NCI-H526 (cell line): ENCODE measurements around the gene CDH26.
"Not testable (repeated sequence)": the region's sequence is repeated elsewhere in the genome, so short reads cannot be mapped to it uniquely, and the experiment has no call there.

Experiments
- DNase-seq, 2 experiments: peaks; one replicate each; lab custom pipeline; 2025; lab: John Stamatoyannopoulos, UW

CDH26 gene

DNA sequence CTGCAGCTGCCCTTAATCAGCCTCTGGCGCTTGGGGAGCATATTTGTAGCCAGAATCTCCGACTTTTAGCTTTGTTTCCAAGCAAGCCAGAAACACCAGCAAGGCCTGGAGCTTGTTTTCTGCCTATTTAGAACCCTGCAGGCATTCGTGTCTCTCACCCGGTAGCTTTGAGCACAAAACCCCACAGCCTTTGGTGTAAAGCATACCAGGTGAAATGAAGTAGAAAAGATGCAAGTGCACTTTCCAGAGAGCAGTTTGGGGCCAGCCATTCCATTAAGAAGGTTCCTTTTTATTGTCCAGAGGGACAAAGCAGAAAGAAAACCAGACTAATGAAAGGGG is 17.3 kb upstream of the CDH26 start:
- no peak for DNase-seq

DNA sequence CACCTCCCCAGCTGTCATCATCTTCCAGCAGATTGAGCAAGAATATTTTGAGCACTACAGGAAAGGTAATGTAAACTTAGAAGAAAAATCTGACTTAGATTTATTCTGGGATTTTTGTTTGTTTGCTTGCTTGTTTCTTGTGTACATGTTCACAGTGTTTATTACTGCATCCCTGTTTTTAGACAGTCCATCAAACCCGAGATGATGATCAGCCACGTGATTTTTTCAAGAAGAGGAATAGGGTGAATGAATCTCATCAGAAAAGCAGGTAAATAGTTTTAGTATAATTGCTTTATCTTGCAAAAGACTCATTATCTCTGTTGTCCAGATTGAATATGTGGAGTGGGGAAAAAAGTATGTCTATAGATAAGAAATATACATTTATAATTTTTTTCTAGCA is 16.0 kb upstream of the CDH26 start:
- DNase-seq: no peak

DNA sequence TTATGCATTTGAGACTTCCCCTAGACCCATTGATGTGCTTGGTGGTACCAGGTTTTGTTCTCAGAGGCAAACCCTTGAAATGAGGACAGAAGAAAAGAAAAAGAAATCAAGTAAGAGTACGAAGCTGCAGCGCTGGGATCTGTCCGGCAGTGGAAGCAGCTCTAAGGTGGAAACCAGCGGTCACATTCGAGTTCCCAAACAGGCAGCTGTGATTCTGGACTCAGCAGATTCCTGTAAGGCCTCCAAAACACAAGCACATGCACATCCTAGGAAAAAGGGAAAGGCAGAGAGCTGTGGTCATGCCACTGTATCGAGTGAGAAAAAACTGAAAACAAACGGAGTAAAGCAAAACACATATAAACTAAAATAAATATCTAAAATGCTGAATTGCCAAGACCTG is 13.5 kb upstream of the CDH26 start:
- DNase-seq: peak in 1 of 2 experiments; percentile 33

DNA sequence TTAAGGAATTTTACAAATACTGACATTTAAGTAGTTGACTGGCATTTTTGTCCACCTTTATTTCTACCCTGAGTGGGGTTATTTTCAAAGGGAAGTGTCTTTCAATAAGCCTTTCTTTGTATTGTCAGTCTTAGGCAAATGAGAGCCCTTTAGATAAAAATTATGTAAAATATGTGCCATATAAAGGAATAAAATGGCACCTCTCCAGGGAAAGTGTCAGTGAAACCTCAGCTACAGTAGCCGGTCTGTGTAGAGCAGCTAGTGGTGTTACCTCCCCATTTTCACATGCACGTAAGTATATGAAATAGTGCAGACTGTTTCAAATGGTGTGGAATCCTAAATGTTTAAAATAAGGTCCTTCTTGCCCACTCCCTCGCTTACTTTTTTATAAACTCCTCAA is 13.0 kb upstream of the CDH26 start:
- peak; percentile 89 to 92 for DNase-seq

DNA sequence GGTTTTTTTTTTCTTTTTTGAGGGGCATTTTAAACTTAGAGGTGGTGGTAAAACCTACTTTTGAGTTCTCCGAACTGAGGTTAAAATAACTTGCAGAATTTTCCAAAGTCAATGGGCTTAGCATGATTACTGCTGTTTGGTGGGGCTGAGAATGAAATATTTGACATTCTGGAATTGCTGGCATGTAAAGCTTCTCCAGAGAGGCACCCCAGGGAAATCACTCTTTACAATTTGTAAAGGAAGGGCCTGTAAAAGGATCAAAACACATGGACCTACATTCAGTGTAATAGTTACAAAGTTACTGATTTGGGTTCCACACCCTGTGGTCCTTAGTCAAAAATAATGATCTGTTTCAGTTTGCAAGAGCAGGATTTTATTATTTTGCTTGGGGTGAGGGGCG is 12.5 kb upstream of the CDH26 start:
- no peak for DNase-seq

DNA sequence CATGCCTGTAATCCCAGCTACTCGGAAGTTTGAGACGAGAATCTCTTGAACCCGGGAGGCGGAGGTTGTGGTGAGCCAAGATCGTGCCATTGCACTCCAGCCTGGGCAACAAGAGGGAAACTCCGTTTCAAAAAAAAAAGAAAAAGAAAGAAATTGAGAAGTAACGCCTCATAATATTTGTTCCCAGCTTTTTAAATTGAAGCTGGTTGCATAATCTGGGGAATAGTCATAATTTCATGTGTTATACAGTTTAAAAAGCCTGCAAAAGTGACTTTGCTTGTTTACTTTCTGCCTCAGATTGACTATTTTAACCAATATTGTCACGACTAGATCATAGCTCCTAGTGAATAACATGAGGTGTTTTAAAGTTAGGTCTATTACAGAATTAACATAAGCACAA is 10.8 kb upstream of the CDH26 start:
- no peak for DNase-seq

DNA sequence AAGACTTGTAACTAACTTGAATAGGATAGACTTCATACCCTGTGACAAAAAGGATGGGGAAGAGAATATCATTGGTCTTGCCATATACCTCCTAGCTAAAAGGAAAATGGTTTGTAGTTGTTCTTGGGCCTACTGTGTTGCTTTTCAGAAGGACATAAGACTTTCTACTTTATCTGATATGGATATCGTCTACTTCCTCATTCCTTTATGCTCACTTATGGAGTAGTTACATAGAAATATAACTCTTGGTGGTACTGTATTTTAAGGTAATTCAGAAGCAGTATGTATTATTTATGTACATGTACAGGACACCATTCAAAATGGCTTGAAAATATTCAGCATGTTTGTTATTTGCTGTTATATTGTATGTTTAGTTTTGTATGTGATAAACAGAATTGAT is 10.0 kb upstream of the CDH26 start:
- no peak for DNase-seq

DNA sequence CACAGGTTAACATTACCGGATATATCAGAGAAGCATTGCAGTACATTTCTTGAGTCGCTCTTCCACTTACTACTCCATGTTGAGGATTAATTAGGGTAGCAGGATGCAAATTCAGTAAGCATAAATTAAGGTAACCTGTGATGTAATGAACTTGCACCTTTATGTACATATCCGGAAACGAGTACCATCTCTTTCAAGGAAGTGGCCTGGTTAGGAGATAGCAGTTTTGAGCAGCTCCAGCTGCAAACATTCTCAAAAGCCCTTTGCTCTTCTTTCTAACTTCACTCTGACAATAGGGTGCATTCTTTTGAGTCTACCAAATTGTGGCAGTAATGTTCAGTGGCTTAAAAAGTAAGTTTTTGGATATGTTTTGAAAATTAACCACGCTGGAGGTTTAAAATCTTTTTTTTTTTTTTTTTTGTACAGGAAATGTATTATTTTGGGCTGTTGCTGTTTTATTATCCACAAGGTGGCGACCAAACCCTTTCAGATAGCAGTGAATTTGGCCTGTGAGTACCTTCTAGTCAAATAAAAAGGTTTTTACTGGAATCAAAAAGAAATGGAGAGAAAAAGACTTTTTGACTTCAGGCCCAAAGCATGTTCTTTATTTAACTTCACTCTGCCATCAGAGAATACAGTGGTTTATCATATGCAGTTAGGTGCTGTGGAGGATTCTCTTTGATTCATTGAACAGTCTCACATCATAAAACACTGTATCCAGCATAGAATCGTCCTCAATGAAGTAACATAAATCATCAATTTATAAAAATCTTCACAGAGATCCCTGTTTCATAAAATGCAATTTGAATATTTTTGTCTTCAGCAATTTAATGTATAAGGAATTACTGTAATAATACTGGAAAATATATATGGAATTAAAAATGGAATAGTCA is 9.1 kb upstream of the CDH26 start:
- peak; percentile 35 to 61 for DNase-seq

DNA sequence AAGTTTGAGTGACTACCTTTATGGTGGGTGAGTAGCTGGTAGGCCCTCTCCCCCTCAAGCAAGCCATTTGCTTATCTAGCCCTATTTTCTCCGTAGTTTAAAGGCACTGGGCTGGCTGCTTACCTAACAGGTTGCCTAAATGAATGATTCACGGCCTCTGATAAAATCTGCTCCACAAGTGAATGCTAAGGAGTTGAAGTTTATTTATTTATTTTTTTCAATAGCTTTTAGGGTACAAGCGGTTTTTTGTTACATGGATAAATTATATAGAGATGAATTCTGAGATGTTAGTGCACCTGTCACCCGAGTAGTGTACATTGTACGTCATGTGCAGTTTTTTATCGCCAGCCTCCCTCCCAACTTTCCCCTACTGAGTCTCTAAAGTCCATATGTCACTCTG is 8.3 kb upstream of the CDH26 start:
- DNase-seq: no peak

DNA sequence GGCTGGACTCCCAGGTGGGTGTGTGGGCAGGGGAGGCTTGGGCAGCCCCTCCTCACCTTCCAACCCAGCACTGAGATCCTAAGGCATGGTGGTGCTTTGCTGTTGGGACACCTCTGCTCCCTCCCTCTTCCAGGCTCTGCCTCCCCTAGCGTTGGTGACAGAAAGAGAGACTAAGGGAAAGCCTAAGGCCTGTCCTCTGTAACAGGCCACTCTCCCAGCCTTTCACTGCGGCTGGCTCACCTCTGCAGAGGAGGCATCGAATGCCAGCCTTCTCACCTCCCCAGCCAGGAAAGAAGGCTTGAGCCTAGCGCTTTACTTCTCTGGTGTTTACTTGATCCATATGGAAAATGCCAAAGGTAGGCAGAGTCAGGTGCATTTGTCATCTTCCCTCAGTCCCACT is 3.5 kb upstream of the CDH26 start:
- no peak for DNase-seq

DNA sequence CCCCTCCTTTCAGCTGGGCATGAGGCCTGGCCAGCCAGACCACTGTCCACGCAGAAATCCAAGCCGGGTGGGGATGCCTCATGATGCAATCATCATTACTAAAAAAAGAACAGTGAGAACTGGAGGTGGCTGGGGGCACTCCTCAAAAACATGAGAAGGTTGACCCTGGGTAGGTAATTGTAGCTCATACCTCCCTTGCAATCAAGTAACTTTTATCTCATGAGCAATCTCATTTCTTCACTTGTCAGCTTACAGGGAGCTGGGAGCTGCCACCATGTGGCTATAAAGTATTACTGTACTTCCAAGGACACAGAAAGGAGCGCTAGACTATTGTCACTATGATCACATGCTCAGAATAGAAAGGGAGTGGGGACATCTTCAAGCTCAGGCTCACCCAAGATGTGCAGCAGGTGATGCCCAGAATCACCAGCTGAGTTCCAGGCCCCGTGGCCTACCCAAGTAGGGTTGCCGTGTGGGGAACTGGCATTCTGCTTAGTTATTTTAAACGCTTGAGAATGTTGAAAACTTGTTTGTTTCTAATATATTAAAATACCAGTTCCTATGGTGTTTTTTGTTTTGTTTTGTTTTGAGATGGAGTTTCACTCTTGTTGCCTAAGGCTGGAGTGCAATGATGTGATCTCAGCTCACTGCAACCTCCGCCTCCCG is 3.0 kb upstream of the CDH26 start:
- peak; percentile 11 to 41 for DNase-seq

DNA sequence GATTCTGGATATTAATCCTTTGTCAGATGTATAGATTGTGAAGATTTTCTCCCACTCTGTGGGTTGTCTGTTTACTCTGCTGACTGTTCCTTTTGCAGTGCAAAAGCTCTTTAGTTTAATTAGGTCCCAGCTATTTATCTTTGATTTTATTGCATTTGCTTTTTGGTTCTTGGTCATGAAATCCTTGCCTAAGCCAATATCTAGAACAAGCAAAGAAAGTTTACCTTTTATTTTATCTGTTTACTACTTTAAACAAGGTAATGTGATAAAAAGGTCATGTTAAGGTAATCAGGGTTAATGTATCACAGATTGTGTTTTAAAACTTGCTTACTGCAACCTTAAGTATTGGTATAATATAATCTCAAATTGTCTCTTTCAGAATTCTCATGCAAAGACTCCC is 655 bp upstream of the CDH26 start:
- DNase-seq: not testable (repeated sequence)

DNA sequence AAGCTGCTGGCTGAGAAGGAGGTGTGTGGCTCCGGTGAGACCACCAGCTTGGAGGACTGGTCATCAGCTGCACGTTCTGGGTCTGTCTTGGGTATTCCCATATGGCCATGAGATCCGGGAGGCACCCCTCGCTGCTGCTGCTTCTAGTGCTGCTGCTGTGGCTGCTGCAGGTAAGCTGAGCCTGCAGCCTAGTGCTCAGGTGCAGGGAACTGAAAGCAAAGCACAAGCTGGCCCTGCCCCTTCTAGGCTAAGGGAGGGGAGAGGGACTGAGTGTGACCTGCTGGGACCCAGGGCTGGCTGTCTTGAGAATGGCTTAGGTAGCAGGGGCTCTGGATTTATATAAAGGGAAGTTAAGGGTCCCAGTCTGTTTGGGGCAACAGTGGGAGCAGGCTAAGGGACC is 403 bp downstream of the CDH26 start:
- DNase-seq: no peak

DNA sequence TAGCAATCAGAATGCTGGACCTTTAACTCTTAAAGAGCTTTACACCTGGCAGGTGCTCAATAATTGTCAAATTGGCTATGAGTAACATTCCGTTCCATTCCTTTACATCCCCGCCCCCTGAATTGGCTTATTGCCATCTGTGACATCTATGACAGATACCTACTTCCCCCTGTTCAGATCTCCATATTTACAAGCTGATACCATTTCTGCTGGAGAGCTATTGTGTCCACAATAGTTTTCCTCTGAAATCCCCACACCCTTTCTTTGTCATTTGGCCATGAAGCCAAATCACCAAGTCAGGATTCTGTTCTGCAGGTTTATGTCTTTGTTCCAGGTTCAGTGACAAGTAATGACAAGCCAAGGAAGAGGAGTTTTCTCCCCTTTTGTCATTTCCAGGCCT is 3.2 kb downstream of the CDH26 start:
- DNase-seq: no peak

DNA sequence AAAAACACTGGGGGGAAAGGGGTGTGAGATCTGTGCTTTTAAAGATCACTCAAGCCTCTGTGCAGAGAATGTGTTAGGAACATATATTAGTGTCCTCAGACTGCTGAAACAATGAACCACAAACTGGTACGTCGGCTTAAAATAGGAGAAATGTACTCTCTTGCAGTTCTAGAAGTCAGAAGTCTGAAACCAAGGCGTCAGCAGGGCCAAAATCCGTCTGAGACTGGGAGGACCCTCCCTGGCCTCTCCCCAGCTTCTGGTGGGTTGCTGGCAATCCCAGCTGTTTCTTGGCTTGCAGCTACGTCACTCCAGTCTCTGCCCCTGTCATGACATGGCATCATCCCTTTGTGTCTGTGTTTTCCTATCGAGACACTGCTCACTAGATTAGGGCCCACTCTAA is 3.9 kb downstream of the CDH26 start:
- no peak for DNase-seq

DNA sequence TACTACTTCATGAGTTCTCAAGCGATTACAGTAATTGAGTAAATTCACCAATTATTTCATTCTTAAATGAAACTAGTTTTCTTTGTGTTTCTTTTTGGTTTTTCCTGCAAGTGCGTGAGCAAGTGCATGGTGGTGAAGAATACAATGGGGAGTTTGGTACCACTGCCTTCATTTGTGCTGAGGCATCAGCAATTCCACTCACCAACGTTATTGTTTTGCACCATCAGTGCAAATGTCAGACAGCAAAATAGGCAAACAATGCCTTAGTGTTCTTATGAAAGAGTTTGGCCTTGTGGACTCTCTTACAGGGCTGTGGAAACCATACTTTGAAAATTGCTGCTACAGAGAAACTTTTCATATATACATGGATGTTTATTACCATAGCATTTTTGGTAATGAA is 8.2 kb downstream of the CDH26 start:
- DNase-seq: no peak

DNA sequence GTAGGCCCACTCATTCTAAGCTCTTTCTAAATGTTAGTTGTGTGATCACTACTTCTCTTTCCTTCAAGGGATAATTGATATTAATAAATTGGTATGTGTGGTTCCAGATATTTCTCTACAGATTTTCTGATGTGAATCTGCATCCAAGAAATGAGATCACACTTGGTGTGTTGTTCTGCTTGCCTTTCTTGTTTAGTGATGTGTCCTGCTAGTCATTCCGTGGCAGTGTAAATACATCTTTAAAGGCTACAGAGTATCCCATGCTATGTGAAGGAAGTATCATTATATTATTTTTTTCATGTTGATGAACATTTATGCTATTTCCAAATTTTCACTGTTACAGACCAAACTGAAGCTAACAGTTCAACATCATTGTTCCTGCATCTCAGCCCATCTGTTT is 13.2 kb downstream of the CDH26 start:
- DNase-seq: no peak

DNA sequence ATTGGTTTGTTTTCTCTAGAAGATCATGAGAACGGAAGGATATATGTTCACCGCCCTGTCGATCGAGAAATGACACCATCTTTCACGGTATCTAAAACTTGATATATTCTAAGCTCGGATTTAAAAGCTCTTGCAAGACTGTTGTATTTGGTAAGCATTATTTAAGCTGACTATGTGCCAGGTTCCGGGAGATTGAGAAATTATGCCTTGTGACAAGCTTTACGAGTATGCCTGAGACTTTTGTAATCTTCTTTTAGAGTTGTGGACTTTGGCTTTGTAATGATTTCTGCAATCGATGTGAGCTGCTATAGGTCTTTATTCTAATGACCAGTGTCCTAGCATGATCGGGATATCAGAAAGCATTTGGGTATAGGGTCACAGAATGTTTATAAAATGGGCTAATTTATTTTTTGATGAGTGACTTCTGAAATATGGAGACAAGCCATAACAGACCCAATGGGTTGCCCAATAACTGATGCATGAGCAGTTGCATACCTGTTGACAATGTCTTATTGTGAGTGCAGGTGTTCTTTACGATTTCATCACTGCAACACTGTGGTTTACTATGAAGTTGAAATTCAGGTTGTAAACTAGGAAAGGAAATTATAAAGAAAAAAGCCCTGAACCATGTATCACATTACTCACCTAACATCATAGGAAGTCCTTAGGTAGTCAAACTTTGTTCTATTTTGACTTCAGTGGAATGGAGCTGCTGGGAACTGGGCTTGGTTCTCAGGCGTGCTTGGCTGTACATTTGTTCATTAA is 14.0 kb downstream of the CDH26 start:
- no peak for DNase-seq

DNA sequence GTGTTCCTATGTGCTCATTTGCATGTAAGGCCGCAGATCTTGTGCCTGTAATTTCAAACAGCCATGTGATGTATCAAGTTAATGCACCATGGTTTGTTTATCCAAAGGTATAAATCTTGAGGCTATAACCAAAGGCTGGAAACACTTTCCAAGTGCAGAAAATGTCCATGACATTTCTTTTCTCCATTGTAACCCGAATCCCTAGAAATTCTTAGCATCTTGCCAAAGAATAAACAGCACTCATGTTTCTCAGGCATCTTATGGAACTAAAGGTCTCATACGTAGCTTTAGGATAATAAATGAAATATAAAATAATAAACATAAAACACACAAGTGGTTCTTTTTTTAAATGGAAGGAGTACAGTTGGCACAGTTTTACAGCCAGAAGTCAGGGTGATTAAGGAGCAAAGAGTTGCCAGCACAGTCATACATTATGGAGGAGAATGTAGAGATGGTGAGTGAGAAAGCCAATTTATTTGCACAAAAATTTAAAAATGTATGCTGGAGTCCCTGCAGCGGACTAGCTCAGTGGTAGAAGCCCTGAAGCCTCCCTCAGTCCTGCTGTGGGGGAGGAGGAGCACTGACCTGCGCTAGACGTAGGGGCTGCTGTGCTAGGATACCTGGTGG is 18.0 kb downstream of the CDH26 start:
- peak; percentile 10 to 13 for DNase-seq

DNA sequence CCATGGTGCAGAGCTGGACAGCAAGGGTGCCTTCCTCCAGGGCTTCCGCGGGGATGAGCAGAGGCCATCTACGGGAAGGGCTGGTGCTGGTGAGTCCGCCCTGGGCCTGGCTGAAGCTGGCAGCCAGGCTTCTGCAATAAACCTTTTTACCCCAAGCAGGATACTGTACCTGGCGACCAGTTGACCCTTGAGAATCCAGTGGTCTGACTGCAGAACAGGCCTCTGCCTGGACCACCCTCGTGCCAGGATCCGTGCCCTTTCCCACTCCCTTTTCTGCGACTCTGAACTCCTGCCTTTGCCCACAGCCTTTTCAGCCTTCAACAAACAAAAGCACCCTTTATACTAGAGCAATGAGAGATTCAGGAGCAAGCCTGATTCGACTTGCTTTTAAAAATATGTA is 18.9 kb downstream of the CDH26 start:
- DNase-seq: no peak

DNA sequence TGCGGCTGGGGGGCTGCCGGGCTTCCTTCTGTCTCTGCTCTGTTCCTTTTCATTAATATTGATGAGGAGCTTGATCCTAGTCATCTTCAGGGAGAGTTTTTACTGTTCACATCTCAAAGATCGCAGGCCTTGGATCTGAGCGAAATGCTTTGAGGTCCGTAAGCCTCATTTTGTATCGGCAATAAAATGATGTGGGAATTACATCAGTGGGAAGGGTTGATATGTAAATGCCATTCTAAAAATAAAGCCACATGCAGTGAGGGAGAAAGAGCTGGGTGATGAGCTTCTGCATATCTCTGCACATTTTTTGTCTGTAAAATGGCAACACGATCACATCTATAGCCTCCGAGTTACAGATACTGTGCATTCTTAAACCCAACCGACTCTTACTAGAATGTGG is 24.9 kb downstream of the CDH26 start:
- no peak for DNase-seq

DNA sequence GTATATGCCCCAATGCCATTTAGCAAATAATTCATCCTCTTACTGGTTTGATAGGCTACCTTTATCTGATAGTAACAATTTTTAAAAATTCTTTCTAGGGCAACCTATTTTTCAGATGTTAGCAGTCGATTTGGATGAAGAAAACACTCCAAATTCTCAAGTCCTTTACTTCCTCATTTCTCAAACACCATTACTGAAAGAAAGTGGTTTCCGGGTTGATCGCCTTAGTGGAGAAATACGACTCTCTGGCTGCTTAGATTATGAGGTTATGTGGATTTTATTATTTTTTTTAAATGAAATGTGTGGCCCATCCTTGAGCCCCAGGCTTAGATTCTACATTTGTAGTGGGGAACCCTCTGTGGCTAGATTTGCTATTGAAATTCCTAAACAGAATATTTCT is 26.3 kb downstream of the CDH26 start:
- DNase-seq: no peak

DNA sequence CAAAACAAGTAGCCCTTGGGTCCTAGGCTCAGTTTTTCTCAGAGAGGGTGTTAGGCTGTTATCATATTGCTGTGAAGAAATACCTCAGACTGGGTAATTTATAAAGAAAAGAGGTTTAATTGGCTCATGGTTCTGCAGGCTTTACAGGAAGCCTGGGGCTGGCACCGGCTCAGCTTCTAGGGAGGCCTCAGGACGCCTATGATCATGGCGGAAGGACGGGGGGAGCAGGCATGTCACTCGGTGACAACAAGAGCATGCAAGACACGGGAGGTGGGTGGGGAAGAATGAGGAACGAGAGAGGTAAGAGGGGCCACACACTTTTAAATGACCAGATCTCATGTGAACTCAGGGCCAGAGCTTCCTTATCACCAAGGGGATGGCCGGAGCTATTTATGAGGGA is 26.9 kb downstream of the CDH26 start:
- DNase-seq: no peak
